ENCODE results near the gene HSPB2. TPM values are rescaled to one million over a fixed set of nuclear protein-coding genes. Genes with fewer than 3 reads are reported as not detected.

HSPB2 gene
- total RNA-seq, 1 experiment from 2014 or later: 0.33 TPM

DNA sequence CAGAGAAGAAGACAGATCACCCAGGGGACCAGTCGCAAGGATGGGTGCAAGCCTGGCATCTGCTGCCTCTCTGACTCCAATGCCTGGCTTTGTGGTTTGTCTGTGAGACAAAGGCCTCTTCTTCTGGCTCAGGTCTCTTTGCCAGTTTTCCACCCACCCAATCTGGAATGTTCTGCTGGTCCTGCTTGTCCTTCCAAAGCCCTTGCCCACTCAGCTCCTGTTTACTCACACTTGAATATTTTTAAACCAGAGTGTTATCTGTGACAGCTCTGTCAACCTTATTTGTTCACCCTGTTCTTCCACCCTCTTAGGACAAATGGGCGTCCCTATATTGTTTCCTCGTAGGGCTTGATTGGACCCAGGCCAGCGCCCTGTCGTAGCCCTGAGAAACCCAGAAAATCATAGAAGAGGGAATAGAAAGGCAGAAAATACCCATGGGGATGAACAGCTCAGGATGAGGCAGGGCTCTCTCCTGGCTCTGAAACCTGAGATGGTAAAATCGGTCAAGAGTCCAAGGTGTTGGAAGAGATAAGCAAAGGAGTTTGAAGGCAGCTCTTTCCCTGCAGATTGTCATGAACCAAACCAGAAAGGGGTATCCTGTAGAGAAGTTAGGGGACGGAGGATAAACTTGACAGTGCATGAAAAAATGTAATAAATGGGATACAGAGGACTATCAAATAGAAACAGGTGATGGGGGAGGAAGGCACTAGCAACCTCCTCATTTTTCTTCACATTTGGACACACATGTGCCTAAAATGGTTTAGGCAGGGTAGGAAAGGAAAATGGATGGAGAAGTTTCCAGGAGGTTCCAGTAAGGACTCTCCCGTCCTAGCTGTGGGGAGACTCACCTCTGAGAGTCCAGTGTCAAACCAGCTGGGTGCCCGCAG is 1.6 kb upstream of the HSPB2 start (continued):
- TF ChIP-seq, protein P1, sequence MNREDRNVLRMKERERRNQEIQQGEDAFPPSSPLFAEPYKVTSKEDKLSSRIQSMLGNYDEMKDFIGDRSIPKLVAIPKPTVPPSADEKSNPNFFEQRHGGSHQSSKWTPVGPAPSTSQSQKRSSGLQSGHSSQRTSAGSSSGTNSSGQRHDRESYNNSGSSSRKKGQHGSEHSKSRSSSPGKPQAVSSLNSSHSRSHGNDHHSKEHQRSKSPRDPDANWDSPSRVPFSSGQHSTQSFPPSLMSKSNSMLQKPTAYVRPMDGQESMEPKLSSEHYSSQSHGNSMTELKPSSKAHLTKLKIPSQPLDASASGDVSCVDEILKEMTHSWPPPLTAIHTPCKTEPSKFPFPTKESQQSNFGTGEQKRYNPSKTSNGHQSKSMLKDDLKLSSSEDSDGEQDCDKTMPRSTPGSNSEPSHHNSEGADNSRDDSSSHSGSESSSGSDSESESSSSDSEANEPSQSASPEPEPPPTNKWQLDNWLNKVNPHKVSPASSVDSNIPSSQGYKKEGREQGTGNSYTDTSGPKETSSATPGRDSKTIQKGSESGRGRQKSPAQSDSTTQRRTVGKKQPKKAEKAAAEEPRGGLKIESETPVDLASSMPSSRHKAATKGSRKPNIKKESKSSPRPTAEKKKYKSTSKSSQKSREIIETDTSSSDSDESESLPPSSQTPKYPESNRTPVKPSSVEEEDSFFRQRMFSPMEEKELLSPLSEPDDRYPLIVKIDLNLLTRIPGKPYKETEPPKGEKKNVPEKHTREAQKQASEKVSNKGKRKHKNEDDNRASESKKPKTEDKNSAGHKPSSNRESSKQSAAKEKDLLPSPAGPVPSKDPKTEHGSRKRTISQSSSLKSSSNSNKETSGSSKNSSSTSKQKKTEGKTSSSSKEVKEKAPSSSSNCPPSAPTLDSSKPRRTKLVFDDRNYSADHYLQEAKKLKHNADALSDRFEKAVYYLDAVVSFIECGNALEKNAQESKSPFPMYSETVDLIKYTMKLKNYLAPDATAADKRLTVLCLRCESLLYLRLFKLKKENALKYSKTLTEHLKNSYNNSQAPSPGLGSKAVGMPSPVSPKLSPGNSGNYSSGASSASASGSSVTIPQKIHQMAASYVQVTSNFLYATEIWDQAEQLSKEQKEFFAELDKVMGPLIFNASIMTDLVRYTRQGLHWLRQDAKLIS (CRISPR knock-in tag; IDR thresholded peaks at IDR 0.05; ENCODE audit: borderline replicate concordance): no peak
- TF ChIP-seq, protein P2, sequence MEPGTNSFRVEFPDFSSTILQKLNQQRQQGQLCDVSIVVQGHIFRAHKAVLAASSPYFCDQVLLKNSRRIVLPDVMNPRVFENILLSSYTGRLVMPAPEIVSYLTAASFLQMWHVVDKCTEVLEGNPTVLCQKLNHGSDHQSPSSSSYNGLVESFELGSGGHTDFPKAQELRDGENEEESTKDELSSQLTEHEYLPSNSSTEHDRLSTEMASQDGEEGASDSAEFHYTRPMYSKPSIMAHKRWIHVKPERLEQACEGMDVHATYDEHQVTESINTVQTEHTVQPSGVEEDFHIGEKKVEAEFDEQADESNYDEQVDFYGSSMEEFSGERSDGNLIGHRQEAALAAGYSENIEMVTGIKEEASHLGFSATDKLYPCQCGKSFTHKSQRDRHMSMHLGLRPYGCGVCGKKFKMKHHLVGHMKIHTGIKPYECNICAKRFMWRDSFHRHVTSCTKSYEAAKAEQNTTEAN (CRISPR knock-in tag; IDR thresholded peaks at IDR 0.05): no peak
- TF ChIP-seq, protein P3, sequence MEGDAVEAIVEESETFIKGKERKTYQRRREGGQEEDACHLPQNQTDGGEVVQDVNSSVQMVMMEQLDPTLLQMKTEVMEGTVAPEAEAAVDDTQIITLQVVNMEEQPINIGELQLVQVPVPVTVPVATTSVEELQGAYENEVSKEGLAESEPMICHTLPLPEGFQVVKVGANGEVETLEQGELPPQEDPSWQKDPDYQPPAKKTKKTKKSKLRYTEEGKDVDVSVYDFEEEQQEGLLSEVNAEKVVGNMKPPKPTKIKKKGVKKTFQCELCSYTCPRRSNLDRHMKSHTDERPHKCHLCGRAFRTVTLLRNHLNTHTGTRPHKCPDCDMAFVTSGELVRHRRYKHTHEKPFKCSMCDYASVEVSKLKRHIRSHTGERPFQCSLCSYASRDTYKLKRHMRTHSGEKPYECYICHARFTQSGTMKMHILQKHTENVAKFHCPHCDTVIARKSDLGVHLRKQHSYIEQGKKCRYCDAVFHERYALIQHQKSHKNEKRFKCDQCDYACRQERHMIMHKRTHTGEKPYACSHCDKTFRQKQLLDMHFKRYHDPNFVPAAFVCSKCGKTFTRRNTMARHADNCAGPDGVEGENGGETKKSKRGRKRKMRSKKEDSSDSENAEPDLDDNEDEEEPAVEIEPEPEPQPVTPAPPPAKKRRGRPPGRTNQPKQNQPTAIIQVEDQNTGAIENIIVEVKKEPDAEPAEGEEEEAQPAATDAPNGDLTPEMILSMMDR (IDR thresholded peaks at IDR 0.05): no peak

DNA sequence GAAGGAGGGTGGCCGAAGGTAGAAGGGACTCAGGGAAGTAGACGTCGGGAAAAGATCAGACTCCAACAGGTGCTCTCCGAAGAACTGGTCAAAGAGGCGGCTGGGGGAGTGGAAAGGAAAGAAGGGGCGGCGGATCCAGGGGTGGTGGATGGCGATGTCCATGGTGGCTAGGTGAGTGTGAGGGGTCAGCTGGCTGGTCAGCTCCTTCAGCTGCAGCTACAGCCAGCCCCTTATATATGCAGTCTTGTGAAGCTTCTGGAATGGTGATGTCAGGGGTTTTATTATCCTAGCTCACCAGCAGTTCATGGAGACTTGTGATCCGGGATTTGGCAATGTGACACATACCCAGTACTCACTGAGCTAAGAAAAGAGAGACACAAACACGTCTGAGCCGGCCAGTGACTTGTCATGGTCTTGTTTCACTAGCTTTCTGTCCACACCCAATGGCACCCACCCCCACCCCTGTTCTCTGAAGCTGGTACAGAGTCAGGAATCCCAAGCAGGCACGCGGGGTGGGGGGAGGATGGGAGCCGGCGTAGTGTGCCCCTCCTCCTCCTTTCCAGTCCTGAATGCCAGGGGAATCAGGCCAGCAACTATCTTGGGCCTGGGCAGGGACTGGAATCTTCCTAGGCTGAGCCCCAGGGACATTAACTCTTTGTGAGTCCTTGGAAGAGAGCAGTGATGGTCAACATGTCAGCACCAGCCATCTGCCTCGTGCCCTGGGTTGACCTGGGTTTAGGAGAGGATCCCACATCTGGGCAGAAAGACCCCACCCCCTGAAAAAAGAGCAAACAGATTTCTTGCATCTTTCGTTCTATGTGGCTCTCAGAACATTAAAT is 752 bp upstream of the HSPB2 start, which contains the start of gene CRYAB:
Gene CRYAB (minus strand): TSS at position 208 of the 839 bp plus-strand sequence. CDS start 46 bp downstream, at position 162.
- TF ChIP-seq, protein P2 (CRISPR knock-in tag; IDR thresholded peaks at IDR 0.05): no peak
- TF ChIP-seq NFYB (CRISPR knock-in tag; conservative IDR thresholded peaks at IDR 0.05; ENCODE audit: low read depth) (no peak), GTF2I (CRISPR knock-in tag; conservative IDR thresholded peaks at IDR 0.05) (no peak)
- TF ChIP-seq, protein P4, sequence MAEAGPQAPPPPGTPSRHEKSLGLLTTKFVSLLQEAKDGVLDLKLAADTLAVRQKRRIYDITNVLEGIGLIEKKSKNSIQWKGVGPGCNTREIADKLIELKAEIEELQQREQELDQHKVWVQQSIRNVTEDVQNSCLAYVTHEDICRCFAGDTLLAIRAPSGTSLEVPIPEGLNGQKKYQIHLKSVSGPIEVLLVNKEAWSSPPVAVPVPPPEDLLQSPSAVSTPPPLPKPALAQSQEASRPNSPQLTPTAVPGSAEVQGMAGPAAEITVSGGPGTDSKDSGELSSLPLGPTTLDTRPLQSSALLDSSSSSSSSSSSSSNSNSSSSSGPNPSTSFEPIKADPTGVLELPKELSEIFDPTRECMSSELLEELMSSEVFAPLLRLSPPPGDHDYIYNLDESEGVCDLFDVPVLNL (CRISPR knock-in tag; IDR thresholded peaks at IDR 0.05; ENCODE audit: borderline replicate concordance, low read depth): no peak
- Mint-ChIP-seq H3K27me3 (ENCODE audit: low read depth) (no peaks in the 10 kb centered on the region; the same call in 1 of the 2 replicates), H3K36me3 (no peaks in the 10 kb centered on the region), H3K27ac (no peak within 1 kb of the TSS), H3K9me3 (no peaks in the 10 kb centered on the region), H3K4me3 (no peak within 1 kb of the TSS), H3K4me1 (peaks cover 41% of the 10 kb centered on the region)
- CTCF ChIA-PET: interaction anchor here (1.2 to 2.6 kb wide), 2 partner anchors 15 to 70 kb away, joined by 6 to 8 read pairs; no protein-coding TSS in a partner anchor
- POLR2A ChIA-PET: interaction anchor here (0.6 to 1.3 kb wide), 4 partner anchors 15 to 71 kb away, joined by 3 to 7 read pairs (median 3); no protein-coding TSS in a partner anchor
- no peak for DNase-seq (ENCODE audit: low spot score)
- peak; percentile 54 for ATAC-seq

DNA sequence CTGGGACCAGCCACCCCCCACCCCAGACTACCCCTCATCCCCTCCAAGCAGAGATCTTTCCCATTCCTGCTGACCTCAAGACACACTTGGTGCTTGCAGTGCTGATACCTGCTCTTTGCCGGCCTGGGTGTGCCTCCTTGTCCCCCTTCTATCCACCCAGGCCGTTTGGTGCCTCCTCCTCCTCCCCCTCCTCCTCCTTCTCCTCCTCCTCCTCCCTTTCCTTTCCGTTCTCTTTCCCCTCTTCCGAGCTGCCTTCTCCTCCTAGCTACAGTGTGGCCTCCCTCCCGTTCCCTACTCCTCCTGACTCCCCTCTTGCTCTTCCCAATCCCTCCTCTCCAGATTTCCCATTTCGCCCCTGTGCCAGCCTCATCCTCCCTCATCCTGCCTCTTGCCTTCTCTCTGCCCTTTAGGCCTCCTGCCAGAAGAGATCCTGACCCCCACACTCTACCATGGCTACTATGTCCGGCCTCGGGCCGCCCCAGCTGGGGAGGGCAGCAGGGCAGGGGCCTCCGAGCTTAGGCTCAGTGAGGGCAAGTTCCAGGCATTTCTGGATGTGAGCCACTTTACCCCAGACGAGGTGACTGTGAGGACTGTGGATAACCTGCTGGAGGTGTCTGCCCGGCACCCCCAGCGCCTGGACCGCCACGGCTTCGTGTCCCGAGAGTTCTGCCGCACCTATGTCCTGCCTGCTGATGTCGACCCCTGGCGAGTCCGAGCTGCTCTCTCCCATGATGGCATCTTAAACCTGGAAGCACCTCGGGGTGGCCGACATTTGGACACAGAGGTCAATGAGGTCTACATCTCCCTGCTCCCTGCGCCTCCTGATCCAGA is 712 bp downstream of the HSPB2 start:
- H3K27me3 Mint-ChIP-seq (ENCODE audit: low read depth): no peaks in the 10 kb centered on the region; the same call in 1 of the 2 replicates
- H3K36me3 Mint-ChIP-seq: no peaks in the 10 kb centered on the region
- no peak for DNase-seq (ENCODE audit: low spot score)
- H3K9me3 Mint-ChIP-seq: no peaks in the 10 kb centered on the region
- H3K4me1 Mint-ChIP-seq: peaks cover 51% of the 10 kb centered on the region
- H3K4me3 Mint-ChIP-seq: no peak overlapping the region
- CTCF ChIA-PET: interaction anchor here (1.1 to 1.4 kb wide), 2 partner anchors 42 to 70 kb away, joined by 3 read pairs; partner anchors contain the start of gene ALG9
- no peak overlapping the region for H3K27ac Mint-ChIP-seq
- ATAC-seq: no peak
- TF ChIP-seq ZNF671 (CRISPR knock-in tag; IDR thresholded peaks at IDR 0.05) (no peak), HMGA2 (CRISPR knock-in tag; IDR thresholded peaks at IDR 0.05) (no peak)
- TF ChIP-seq, protein P5, sequence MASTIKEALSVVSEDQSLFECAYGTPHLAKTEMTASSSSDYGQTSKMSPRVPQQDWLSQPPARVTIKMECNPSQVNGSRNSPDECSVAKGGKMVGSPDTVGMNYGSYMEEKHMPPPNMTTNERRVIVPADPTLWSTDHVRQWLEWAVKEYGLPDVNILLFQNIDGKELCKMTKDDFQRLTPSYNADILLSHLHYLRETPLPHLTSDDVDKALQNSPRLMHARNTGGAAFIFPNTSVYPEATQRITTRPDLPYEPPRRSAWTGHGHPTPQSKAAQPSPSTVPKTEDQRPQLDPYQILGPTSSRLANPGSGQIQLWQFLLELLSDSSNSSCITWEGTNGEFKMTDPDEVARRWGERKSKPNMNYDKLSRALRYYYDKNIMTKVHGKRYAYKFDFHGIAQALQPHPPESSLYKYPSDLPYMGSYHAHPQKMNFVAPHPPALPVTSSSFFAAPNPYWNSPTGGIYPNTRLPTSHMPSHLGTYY (CRISPR knock-in tag; IDR thresholded peaks at IDR 0.05): no peak
- TF ChIP-seq, protein P6, sequence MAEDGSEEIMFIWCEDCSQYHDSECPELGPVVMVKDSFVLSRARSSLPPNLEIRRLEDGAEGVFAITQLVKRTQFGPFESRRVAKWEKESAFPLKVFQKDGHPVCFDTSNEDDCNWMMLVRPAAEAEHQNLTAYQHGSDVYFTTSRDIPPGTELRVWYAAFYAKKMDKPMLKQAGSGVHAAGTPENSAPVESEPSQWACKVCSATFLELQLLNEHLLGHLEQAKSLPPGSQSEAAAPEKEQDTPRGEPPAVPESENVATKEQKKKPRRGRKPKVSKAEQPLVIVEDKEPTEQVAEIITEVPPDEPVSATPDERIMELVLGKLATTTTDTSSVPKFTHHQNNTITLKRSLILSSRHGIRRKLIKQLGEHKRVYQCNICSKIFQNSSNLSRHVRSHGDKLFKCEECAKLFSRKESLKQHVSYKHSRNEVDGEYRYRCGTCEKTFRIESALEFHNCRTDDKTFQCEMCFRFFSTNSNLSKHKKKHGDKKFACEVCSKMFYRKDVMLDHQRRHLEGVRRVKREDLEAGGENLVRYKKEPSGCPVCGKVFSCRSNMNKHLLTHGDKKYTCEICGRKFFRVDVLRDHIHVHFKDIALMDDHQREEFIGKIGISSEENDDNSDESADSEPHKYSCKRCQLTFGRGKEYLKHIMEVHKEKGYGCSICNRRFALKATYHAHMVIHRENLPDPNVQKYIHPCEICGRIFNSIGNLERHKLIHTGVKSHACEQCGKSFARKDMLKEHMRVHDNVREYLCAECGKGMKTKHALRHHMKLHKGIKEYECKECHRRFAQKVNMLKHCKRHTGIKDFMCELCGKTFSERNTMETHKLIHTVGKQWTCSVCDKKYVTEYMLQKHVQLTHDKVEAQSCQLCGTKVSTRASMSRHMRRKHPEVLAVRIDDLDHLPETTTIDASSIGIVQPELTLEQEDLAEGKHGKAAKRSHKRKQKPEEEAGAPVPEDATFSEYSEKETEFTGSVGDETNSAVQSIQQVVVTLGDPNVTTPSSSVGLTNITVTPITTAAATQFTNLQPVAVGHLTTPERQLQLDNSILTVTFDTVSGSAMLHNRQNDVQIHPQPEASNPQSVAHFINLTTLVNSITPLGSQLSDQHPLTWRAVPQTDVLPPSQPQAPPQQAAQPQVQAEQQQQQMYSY (CRISPR knock-in tag; IDR thresholded peaks at IDR 0.05): peak; percentile 60; the same call in 1 of the 2 replicates
- POLR2A ChIA-PET: no interaction called here

Data from WTC11 (cell line).